T-helper 1 cell (primary cell): ENCODE results near the gene C6orf132.

Experiments used
- DNase-seq, 5 donors: peaks; one replicate each; pipeline ENCODE4 v3.0.0-alpha.2; 2012 to 2020

Gene C6orf132

GRCh38 chr6:42068872-42069522 lies 73.4 kb downstream of the C6orf132 start:
- no peak for DNase-seq

- no peak for DNase-seq
Observed at GRCh38 chr6:42068173-42068572, 74.2 kb downstream of the C6orf132 start.

- no peak for DNase-seq
Observed at GRCh38 chr6:42066156-42066675, 76.2 kb downstream of the C6orf132 start.

- no peak for DNase-seq
Observed at GRCh38 chr6:42059743-42060142, 82.7 kb downstream of the C6orf132 start.

- no peak for DNase-seq
Observed at GRCh38 chr6:42053601-42054000, 88.8 kb downstream of the C6orf132 start.

- no peak for DNase-seq
Observed at GRCh38 chr6:42051268-42051653, 91.2 kb downstream of the C6orf132 start.
